Psoas muscle (tissue), 8 donors: ENCODE measurements around the gene HOXA5. TPM values are rescaled to one million over a fixed set of nuclear protein-coding genes. Genes with fewer than 3 reads are reported as not detected.
A peak's percentile ranks its signal among the peaks of the same experiment; 100 is the strongest.

Experiments
- ATAC-seq, 4 donors: fragments of 200-7000 bp; cut with Tn5 transposase; one replicate each; pipeline ENCODE4 v1.9.1; 2020; ENCODE audit warnings: moderate library complexity in 3 of 4, mild to moderate bottlenecking in 2 of 4
- DNase-seq, 2 donors: peaks; one replicate each; pipeline ENCODE4 v3.0.0-alpha.2; 2020
- H3K27ac ChIP-seq: fragments of 200-600 bp; one replicate; pipeline ENCODE4 v1.8.0; 2022
- H3K27me3 ChIP-seq, 3 donors: fragments of 200-600 bp in 1 of 3; one replicate each; pipeline versions ENCODE4 v1.6.1 to v1.8.0; 2013 to 2022; ENCODE audit warnings: low read length in 2 of 3, mild to moderate bottlenecking in 2 of 3, moderate library complexity in 1 of 3; ENCODE audit not compliant: insufficient read depth in 3 of 3
- H3K36me3 ChIP-seq, 2 donors: fragments of 200-600 bp in 1 of 2; one replicate each; pipeline versions ENCODE4 v1.6.1 to v1.8.0; 2013 to 2022; ENCODE audit warnings: low read depth in 1 of 2, mild to moderate bottlenecking in 1 of 2, moderate library complexity in 1 of 2; ENCODE audit not compliant: insufficient read depth in 1 of 2
- H3K4me1 ChIP-seq: fragments of 200-600 bp; one replicate; pipeline ENCODE4 v1.8.0; 2022
- H3K4me3 ChIP-seq: fragments of 200-600 bp; one replicate; pipeline ENCODE4 v1.8.0; 2022; ENCODE audit warnings: mild to moderate bottlenecking
- H3K9me3 ChIP-seq: fragments of 200-600 bp; one replicate; pipeline ENCODE4 v1.8.0; 2022
- WGBS, 3 donors: extraction: QIAGEN DNeasy Blood & Tissue Kit; methylation state at CpG; one replicate each; pipeline versions ENCODE4 v1.1.6 to v1.1.7; 2013; 5-methylcytosine and 5-hydroxymethylcytosine counted together
- intact Hi-C, 2 donors: fragments of 100-400 bp; cut with DNase I; formaldehyde crosslinking; loops; one replicate each; pipeline versions ENCODE4 v1.11.0 to v1.14.2; 2022
- polyA plus RNA-seq, 3 donors: library from polyadenylated mRNA; stranded (reverse); fragments of 200-250 nt; gene quantifications; one replicate each; pipeline ENCODE4 v1.2.3, GENCODE V29; 2013
- total RNA-seq, 4 donors: library from RNA; stranded (reverse); fragmentation: NEBNext Ultra II Directional in 2 of 4; extraction: Animal tissue kit (Norgen Biotek cat#: 25700) in 2 of 4; gene quantifications; one replicate each; pipeline versions ENCODE4 v1.2.1 to v1.2.4, GENCODE V29; 2021 to 2023
- TF ChIP-seq, protein P1 (sequence below): fragments of 200-600 bp; IDR thresholded peaks from one replicate; pipeline ENCODE4 v1.8.0; 2022; ENCODE audit warnings: antibody characterized with exemption
- donor health status: healthy with polysubstance abuse.
- donor health status: DM: no; HTN: no; CAD: no; lungs with moderate emphysema.
- donor health status: Bipolar disorder and iron deficiency.
- donor health status: healthy.
- donor health status: DM: yes; HTN: yes; CAD: no.
- donor health status: DM: no; HTN: no; CAD: no.
- donor health status: DM: no; HTN: no; CAD: no.
- donor health status: DM: yes; HTN: yes; CAD: no.

The HOXA5 gene
- total and polyA plus RNA-seq, 7 donors = 2.6 to 18.8 (median 6.6) TPM

DNA sequence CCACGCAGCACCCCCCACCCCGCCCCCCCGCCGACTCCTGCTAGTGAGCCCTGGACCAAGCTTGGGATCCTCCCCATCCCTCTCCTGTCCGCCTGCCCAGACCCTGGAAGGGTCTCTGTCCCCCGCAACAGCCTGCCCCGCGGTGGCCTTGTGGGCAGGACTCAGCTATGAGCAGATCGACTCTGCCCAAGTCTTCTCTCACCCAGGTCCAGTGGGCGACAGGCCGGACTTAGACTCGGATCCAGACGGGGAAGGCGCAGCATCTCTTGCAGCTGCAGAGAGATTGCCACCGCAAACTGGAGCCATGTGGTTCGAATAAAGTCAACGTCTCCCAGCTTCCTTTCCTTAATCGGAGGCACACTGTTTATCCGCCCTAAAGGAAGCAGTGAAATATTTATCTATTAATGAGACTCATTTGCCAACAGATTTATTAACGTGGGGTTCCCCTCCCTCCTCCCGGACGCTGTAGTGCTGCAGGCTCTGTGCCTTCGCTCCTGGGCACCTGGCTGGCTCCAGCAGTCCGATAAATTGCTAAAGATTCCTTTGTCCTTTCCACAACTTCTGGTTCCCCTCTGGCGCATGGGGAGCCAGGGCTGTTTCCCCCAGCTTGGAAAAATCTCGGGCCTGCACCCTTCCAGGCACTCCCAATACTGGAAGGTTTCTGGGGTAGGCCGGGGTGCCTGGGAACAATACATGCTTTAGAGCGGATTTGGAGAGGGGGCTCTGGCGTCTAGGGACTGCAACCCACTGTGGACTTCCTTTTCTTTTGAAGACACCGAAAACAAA is 13.6 kb upstream of the HOXA5 start:
- peaks cover 15% of the 10 kb centered on the region for H3K4me1 ChIP-seq
- no peaks in the 10 kb centered on the region for H3K36me3 ChIP-seq
- peak in 3 of 4 donors; percentile 0 to 2 (median 1) for ATAC-seq
- intact Hi-C loops = loop anchor here (5.0 to 10.0 kb wide), 2 partner anchors 955 to 1272 kb away; partner anchors contain the start of genes CBX3 (in 1 of the 2) and HNRNPA2B1 (in 1 of the 2)
- H3K4me3 ChIP-seq = peak overlapping the region; percentile 84
- H3K27ac ChIP-seq = peak overlapping the region; percentile 91
- no peaks in the 10 kb centered on the region for H3K9me3 ChIP-seq
- no peaks in the 10 kb centered on the region for H3K27me3 ChIP-seq
- TF ChIP-seq, protein P1, sequence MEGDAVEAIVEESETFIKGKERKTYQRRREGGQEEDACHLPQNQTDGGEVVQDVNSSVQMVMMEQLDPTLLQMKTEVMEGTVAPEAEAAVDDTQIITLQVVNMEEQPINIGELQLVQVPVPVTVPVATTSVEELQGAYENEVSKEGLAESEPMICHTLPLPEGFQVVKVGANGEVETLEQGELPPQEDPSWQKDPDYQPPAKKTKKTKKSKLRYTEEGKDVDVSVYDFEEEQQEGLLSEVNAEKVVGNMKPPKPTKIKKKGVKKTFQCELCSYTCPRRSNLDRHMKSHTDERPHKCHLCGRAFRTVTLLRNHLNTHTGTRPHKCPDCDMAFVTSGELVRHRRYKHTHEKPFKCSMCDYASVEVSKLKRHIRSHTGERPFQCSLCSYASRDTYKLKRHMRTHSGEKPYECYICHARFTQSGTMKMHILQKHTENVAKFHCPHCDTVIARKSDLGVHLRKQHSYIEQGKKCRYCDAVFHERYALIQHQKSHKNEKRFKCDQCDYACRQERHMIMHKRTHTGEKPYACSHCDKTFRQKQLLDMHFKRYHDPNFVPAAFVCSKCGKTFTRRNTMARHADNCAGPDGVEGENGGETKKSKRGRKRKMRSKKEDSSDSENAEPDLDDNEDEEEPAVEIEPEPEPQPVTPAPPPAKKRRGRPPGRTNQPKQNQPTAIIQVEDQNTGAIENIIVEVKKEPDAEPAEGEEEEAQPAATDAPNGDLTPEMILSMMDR = no peak
- DNase-seq = peak; percentile 12 to 56
- WGBS, 3 donors = 41 to 50% (median 43%) methylated on average over 30 of the region's 30 CpGs

DNA sequence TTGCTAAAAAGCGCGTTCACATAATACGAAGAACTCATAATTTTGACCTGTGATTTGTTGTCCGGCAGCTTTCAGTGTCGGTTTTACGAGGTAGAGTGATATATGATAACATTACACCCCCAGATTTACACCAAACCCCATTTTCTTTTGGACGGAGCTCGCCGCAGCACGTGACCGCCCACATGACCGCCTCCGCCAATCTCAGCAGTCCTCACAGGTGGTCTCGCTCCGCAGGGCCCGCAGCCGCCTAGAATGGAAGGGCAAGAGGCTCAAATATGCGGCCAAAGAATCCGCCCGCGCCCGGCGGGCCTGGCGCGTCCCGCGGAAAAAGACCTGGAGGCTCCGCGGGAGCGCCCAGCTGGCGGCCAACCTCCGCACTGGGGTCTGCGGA is 13.0 kb upstream of the HOXA5 start, which contains the start of gene HOXA7:
HOXA7 (minus strand) TSS at position 168 of the 391 bp plus-strand sequence; CDS start at position 38, 130 bp downstream.
- ATAC-seq = peak; percentile 72 to 79 (median 78)
- no peaks in the 10 kb centered on the region for H3K36me3 ChIP-seq
- DNase-seq = peak; percentile 82 to 93
- intact Hi-C loops = loop anchor here (5.0 to 10.0 kb wide), 2 partner anchors 954 to 1272 kb away; partner anchors contain the start of genes CBX3 (in 1 of the 2) and HNRNPA2B1 (in 1 of the 2)
- peak within 1 kb of the TSS; percentile 84 for H3K4me3 ChIP-seq
- 1% methylated on average over 27 to 33 of the region's 33 CpGs for WGBS, 3 donors
- TF ChIP-seq, protein P1 = no peak
- no peaks in the 10 kb centered on the region for H3K9me3 ChIP-seq
- peaks cover 15% of the 10 kb centered on the region for H3K4me1 ChIP-seq
- no peaks in the 10 kb centered on the region for H3K27me3 ChIP-seq
- peak within 1 kb of the TSS; percentile 91 for H3K27ac ChIP-seq

DNA sequence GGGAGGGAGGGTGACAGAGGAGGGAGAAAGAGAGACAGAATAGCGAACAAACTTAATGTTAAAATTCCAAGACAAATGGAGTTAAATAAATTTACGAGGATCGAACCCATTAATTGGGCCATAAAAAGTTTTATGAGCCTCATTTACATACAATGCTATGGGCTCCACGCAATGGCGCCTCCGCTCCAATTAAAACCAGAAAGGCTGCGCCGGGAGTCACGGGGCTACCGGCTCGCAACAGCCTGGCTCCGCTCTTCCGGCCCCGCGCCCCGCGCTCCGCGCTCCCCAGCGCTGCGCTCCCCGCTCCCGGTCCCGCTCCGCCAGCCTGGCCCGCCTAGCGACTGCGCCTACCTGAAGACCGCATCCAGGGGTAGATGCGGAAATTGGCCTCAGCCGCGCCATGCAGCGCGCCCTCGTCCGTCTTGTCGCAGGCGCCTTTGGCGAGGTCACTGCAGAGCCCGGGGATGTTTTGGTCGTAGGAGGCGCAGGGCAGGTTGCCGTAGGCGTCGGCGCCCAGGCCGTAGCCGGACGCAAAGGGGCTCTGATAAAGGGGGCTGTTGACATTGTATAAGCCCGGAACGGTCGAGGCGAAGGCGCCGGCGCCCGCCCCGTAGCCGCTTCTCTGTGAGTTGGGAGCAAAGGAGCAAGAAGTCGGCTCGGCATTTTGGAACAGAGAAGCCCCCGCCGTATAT is 12.5 kb upstream of the HOXA5 start:
- DNase-seq (peak; percentile 54 to 80), ATAC-seq (peak; percentile 36 to 57 (median 44))
- Histone ChIP-seq H3K27ac (peak overlapping the region; percentile 91), H3K9me3 (no peaks in the 10 kb centered on the region), H3K4me1 (peaks cover 12% of the 10 kb centered on the region), H3K27me3 (no peaks in the 10 kb centered on the region), H3K36me3 (no peaks in the 10 kb centered on the region), H3K4me3 (peak overlapping the region; percentile 84)
- TF ChIP-seq, protein P1 = no peak
- 1% methylated on average over 48 to 63 of the region's 63 CpGs for WGBS, 3 donors
- intact Hi-C loops = loop anchor here (5.0 to 10.0 kb wide), 2 partner anchors 954 to 1271 kb away; partner anchors contain the start of genes CBX3 (in 1 of the 2) and HNRNPA2B1 (in 1 of the 2)

DNA sequence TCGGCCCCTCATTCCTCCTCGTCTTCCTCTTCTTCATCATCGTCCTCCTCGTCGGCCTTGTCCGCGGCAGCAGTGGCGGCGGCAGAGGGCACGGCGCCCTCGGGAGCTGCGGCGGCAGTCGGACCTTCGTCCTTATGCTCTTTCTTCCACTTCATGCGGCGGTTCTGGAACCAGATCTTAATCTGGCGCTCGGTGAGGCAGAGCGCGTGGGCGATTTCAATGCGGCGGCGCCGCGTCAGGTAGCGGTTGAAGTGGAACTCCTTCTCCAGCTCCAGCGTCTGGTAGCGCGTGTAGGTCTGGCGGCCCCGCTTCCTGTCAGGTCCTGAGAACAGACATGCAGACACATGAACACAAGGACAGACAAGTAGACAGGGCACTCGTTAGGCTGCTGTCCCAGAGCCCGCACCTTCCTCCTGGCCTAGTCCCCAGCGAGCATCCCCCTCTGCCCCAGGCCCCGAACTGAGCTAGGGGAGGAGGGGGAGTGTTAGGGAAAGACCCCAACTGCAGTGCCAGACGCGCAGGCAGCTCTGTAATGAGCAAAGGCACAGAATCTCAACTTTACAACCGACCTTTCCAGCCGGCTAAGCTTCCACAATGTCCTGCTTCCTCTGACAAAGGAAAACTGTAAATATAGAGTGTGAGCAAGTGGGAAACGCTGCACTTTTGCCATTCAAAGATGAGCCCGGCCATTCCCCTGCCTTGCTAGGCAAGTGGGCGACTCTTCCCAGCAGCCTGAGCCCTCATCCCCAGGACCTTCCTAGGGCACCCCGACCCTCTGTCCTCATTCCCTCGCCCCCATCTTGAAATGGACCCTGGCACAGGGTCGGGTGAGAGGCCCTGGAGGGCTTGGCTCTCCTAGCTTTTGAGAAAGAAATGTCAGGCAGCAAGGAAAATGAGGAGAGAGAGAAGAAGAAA is 11.7 kb upstream of the HOXA5 start:
- 61 to 72% (median 69%) methylated on average over 48 of the region's 48 CpGs for WGBS, 3 donors
- no peaks in the 10 kb centered on the region for H3K9me3 ChIP-seq
- peak; percentile 17 to 52 for DNase-seq
- no peak for ATAC-seq
- peak overlapping the region; percentile 91 for H3K27ac ChIP-seq
- TF ChIP-seq, protein P1 = no peak
- no peaks in the 10 kb centered on the region for H3K36me3 ChIP-seq
- peak overlapping the region; percentile 84 for H3K4me3 ChIP-seq
- H3K4me1 ChIP-seq = peaks cover 12% of the 10 kb centered on the region
- no peaks in the 10 kb centered on the region for H3K27me3 ChIP-seq
- intact Hi-C loops = loop anchor here (5.0 to 10.0 kb wide), 2 partner anchors 953 to 1270 kb away; partner anchors contain the start of genes CBX3 (in 1 of the 2) and HNRNPA2B1 (in 1 of the 2)
